Astrocyte of the cerebellum (primary cell): ENCODE results near the gene RMND5A.
"Not testable (repeated sequence)": the region's sequence is repeated elsewhere in the genome, so short reads cannot be mapped to it uniquely, and the experiment has no call there.

Source experiments
- DNase-seq: peaks from one replicate; pipeline ENCODE4 v3.0.0-alpha.2; 2011; ENCODE audit warnings: low read depth
- H3K4me3 ChIP-seq: 2 replicates; pipeline ENCODE4 v1.5.1; 2011; ENCODE audit warnings: mild to moderate bottlenecking, low read depth, low read length, moderate library complexity
- CTCF ChIP-seq: IDR thresholded peaks from 2 replicates; pipeline ENCODE4 v1.5.1; 2012; ENCODE audit warnings: low read length, low read depth, moderate library complexity, mild to moderate bottlenecking; ENCODE audit errors: missing control alignments
- in situ Hi-C: cut with HindIII; loops from 2 replicates; pipeline ENCODE4 v1.10.0; 2017; ENCODE audit warnings: low sequenced_read_pairs

Gene RMND5A

DNA sequence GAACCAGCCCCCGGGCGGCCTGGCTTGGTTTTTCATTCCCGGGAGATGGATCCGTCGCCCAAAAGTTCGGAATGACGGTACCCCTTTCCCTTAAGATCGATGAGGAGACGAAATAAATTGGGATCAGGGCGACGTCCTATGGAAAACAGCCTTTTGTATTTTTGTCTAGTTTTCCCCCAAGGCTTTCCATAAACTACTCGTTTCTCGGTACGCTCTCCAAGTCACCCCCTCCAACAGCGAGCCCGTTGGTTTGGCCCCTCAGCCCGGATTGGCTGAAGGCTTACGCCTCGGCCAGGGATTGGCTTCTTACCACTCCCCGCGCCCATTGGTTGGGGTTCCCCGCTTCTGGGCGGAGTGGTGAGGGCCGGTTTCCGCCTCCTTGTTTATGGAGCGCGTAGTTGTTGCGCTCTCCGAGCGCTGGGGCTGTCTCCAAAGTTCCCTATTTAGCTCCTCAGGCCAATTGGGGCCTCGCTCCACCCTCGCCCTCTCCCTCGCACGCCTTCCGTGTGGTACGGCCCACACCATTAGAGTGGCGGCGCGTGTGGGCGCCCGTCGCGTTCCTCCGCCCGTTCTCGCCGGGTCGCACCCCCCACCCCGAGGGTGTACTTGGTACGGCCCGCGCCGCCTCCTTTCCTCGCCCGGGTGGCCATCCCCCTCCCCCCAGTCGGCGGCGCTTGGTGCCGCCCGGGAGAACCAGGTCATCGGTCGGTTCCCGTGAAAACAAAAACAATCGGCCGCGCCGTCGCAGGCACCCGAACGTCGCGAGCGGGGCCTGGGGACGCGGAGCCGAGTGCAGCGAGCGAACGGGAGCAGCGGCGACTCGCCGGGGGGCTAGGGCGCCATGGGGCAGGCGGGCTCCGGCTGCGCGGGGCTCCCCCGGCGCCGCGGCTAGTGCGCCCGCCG lies at the start of gene RMND5A:
Gene RMND5A, plus strand, starts transcription at position 655 of the 903 bp plus-strand sequence. CDS start 377 bp downstream, outside the sequence.
- in situ Hi-C loops, result not testable (repeated sequence)
- H3K4me3 ChIP-seq, result peak within 1 kb of the TSS; percentile 53
- peak; percentile 68 for DNase-seq

GRCh38 chr2:86671337-86671981 lies 48.6 kb upstream of the RMND5A start:
- TF ChIP-seq CTCF, result no peak
- in situ Hi-C loops, result no loop called here
- DNase-seq, result no peak
- no peak overlapping the region for H3K4me3 ChIP-seq

DNA sequence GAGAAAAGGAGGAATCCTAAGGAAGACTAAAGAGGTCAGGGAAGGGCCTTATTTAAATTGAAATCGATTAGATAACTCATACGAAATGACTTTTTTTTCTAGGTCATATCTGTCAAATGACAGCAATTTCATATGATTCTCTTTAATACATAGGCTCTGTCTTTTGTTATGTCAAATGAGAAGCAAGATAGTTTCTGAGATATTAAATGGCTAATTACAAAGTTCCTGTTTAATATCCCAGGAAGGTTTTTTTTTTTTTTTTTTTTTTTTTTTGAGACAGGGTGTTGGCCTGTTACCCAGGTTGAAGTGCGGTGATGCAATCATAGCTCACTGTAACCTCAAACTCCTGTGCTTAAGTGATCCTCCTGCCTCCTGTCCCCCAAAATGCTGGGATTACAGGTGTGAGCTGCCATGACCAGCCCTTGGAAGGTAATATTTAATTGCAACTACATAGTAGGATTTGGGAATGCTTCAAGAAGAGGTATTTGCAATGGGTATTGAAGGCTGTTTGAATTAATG lies 48.0 kb upstream of the RMND5A start:
- TF ChIP-seq CTCF, result no peak
- in situ Hi-C loops, result no loop called here
- DNase-seq, result no peak
- H3K4me3 ChIP-seq, result no peak overlapping the region

DNA sequence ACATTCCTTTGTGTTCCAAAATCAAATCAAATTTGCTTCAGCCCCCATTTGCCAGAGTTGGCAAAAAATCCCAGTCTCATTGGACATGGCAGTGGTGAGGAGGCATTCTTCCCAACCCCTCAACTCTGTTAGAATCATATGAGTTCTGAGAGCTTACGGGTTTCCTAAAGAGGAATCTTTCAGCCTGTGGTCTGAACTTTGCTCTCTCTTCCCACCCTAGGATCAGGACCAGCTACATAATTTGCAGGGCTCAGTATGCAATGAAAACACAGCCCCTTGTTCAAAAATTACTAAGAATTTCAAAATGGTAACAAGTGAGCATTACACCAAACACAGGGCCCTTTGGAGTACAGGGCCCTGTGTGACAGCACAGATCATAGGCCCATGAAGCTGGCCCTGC lies 47.1 kb upstream of the RMND5A start:
- no peak overlapping the region for H3K4me3 ChIP-seq
- in situ Hi-C loops, result no loop called here
- no peak for TF ChIP-seq CTCF
- DNase-seq, result no peak

DNA sequence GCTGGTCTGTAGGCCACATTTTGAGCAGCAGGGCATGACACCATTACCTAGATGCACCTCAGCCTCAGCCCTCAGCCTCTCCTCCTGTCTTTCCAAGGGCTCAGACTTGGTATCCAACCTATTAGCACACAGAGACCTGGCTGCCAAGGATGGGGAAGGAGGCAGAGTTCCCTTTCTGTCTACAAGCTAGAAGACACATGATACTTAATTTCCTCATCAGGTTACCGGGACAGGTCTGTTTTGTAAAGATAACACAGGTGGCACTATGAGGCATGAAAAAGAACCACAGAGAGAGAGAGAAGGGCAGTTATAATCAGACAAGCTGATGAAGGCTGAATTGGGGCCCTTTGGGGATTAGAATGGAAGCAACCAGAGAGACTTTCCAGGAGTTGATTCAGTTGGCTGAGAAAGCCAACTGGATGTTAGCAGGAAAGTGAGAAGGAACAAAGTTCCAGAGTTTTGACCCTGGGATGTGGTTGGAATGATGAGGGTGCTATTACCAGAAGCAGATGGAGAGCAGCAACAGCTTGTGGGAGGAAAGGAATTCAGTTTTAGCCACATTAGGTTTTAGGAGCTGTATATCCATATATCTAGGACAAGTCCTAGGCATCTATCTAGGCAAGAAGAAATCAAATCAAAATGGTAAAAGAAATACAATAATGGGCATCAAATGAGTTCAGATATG lies 46.0 kb upstream of the RMND5A start:
- no peak overlapping the region for H3K4me3 ChIP-seq
- in situ Hi-C loops, result no loop called here
- DNase-seq, result no peak
- no peak for TF ChIP-seq CTCF

DNA sequence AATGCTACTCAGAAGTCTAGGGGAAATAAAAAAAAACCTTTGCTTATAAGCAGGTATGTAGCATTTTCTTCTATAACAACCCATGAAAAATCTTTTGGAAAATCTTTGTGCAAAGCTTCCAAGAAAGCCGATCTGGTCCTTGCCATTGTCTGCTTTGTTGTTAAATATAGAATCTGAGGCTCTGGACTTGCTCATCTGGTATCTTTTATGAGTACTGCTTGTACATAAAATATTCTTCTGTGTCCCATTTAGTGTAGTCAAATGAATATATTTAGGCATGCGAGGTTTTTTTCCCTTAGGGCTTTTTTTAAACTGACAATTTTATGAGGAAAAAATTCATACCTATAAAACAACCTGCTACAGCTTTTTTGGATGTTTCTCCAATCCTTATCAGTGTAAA lies 45.0 kb upstream of the RMND5A start:
- no peak overlapping the region for H3K4me3 ChIP-seq
- TF ChIP-seq CTCF, result no peak
- no peak for DNase-seq
- in situ Hi-C loops, result no loop called here
